Measurements from ENCODE around the gene HNMT. TPM values are rescaled to one million over a fixed set of nuclear protein-coding genes. Genes with fewer than 3 reads are reported as not detected.
"Not testable (repeated sequence)": the region's sequence is repeated elsewhere in the genome, so short reads cannot be mapped to it uniquely, and the experiment has no call there.

The HNMT gene
- total RNA-seq, 1 experiment from 2014 or later = 16.6 TPM

DNA sequence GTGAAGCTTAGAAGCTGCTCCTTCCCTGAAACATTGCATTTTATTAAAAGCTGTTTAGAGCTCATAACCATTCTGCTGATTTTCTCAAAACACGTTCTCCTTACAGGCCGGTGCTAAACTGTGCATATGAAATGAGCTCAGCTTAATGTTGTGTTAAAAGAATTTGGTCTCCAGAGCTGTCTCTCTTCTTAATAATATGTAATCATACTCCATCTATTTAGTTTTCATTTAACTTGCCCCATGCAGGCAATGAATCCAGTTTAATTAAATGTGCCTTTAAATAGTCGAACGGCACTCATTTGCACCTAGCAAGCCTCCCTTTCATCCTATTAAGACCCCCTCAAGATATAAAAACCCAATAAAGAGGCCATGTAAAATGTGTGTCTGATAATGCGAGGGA, 76.3 kb downstream of the HNMT start:
- BruUV-seq (replicated peaks) = no TSS peak
- CTCF ChIA-PET = no interaction called here
- no peaks in the 10 kb centered on the region for H3K36me3 ChIP-seq (ENCODE audit: low read depth)
- DNase-seq = no peak
- no peaks in the 10 kb centered on the region for H4K20me1 ChIP-seq (ENCODE audit: insufficient read depth)
- H3K27ac ChIP-seq = no peak overlapping the region
- no peaks in the 10 kb centered on the region for H3K9me3 ChIP-seq (ENCODE audit: insufficient read depth, low read depth)
- H3K4me1 ChIP-seq (replicated peaks; ENCODE audit: insufficient read depth) = 0 out of 2 replicates have a peak, but pooled peaks cover 5% of the 10 kb centered on the region
- POLR2A ChIA-PET (ENCODE audit: unreplicated experiment) = no interaction called here
- H3K4me3 ChIP-seq = no peak overlapping the region
- H3K27me3 ChIP-seq (ENCODE audit: insufficient read depth, low read depth) = no peaks in the 10 kb centered on the region
- intact Hi-C loops (cut with micrococcal nuclease; ENCODE audit: unreplicated experiment) = no loop called here
- H3F3A ChIP-seq (ENCODE audit: insufficient read depth, low read depth) = no peaks in the 10 kb centered on the region
- no peak overlapping the region for H2AFZ ChIP-seq
- TF ChIP-seq, protein P1, sequence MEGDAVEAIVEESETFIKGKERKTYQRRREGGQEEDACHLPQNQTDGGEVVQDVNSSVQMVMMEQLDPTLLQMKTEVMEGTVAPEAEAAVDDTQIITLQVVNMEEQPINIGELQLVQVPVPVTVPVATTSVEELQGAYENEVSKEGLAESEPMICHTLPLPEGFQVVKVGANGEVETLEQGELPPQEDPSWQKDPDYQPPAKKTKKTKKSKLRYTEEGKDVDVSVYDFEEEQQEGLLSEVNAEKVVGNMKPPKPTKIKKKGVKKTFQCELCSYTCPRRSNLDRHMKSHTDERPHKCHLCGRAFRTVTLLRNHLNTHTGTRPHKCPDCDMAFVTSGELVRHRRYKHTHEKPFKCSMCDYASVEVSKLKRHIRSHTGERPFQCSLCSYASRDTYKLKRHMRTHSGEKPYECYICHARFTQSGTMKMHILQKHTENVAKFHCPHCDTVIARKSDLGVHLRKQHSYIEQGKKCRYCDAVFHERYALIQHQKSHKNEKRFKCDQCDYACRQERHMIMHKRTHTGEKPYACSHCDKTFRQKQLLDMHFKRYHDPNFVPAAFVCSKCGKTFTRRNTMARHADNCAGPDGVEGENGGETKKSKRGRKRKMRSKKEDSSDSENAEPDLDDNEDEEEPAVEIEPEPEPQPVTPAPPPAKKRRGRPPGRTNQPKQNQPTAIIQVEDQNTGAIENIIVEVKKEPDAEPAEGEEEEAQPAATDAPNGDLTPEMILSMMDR (conservative IDR thresholded peaks at IDR 0.05) = no peak
- TF ChIP-seq EZH2 (IDR thresholded peaks at IDR 0.05; ENCODE audit: low read depth) = no peak
- no peak overlapping the region for H3K4me2 ChIP-seq
- H3K9me2 ChIP-seq (ENCODE audit: insufficient read depth) = 0 out of 2 replicates have a peak, but pooled peaks cover 3% of the 10 kb centered on the region
- H3K79me2 ChIP-seq (ENCODE audit: low read depth) = no peaks in the 10 kb centered on the region

DNA sequence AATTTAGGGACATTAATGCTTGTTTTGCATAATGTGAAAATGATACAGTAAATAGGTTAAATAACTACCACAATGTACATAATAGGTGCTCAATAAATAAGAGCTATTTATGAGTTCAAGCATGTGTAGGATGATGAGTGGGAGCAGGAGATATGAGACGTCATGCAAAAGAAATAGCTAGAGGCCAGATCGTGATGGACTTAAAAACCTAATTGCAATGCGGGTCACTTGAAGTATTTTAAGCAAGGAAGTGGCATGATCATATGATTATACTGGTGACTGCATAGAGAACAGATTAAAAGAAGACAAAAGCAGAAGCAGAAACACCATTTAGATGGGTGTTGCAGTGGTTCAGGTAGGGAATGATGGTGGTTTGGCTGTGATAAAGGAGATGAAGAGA, 78.0 kb downstream of the HNMT start:
- Histone ChIP-seq H3K27me3 (ENCODE audit: insufficient read depth, low read depth) (no peaks in the 10 kb centered on the region), H3F3A (ENCODE audit: insufficient read depth, low read depth) (no peaks in the 10 kb centered on the region), H3K9me3 (ENCODE audit: insufficient read depth, low read depth) (no peaks in the 10 kb centered on the region), H3K4me2 (no peak overlapping the region), H3K79me2 (ENCODE audit: low read depth) (no peaks in the 10 kb centered on the region), H2AFZ (no peak overlapping the region), H3K36me3 (ENCODE audit: low read depth) (no peaks in the 10 kb centered on the region), H4K20me1 (ENCODE audit: insufficient read depth) (no peaks in the 10 kb centered on the region), H3K4me1 (replicated peaks; ENCODE audit: insufficient read depth) (no peaks in the 10 kb centered on the region), H3K9me2 (ENCODE audit: insufficient read depth) (0 out of 2 replicates have a peak, but pooled peaks cover 3% of the 10 kb centered on the region), H3K4me3 (no peak overlapping the region), H3K27ac (no peak overlapping the region)
- ChIA-PET CTCF (no interaction called here), POLR2A (ENCODE audit: unreplicated experiment) (no interaction called here)
- DNase-seq = no peak
- TF ChIP-seq, protein P1 (conservative IDR thresholded peaks at IDR 0.05) = no peak
- TF ChIP-seq EZH2 (IDR thresholded peaks at IDR 0.05; ENCODE audit: low read depth) = no peak
- no TSS peak for BruUV-seq (replicated peaks)
- intact Hi-C loops (cut with micrococcal nuclease; ENCODE audit: unreplicated experiment) = no loop called here

DNA sequence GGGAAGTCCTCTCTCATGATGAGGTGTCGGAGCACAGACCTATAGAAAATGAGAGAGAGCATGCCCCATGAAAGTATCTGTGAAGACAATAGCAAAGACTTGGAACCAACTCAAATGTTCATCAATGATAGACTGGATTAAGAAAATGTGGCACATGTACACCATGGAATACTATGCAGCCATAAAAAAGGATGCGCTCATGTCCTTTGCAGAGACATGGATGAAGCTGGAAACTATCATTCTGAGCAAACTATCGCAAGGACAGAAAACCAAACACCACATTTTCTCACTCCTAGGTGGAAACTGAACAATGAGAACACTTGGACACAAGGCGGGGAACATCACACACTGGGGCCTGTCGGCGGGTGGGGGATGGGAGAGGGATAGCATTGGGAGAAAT, 79.3 kb downstream of the HNMT start:
- H4K20me1 ChIP-seq (ENCODE audit: insufficient read depth); H2AFZ ChIP-seq; H3K4me2 ChIP-seq; H3K27ac ChIP-seq; H3K4me3 ChIP-seq; DNase-seq; H3K4me1 ChIP-seq (replicated peaks; ENCODE audit: insufficient read depth); CTCF ChIA-PET; H3K36me3 ChIP-seq (ENCODE audit: low read depth); H3F3A ChIP-seq (ENCODE audit: insufficient read depth, low read depth); POLR2A ChIA-PET (ENCODE audit: unreplicated experiment); H3K9me2 ChIP-seq (ENCODE audit: insufficient read depth); H3K9me3 ChIP-seq (ENCODE audit: insufficient read depth, low read depth); H3K27me3 ChIP-seq (ENCODE audit: insufficient read depth, low read depth); H3K79me2 ChIP-seq (ENCODE audit: low read depth); BruUV-seq (replicated peaks); intact Hi-C loops (cut with micrococcal nuclease; ENCODE audit: unreplicated experiment): not testable (repeated sequence)

DNA sequence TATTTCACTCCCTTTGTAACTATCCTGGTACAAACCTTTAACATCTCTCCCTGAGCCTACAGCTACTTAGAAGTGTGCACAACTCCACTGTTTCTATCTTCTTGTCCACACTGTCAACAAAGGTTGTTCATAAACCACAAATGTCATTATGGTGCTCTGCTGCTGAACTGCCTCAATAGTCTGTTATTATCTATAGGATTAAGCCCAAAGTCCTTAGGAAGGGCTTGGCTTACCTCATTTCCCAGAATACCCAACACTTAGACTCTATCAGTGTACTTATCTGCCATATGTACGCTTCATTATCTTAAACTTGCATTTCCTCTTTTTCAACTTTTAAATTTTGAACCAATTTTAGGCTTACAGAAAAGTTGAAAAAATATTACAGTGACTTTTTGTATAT, 94.2 kb downstream of the HNMT start:
- Histone ChIP-seq H3K36me3 (ENCODE audit: low read depth) (no peaks in the 10 kb centered on the region), H3K4me1 (replicated peaks; ENCODE audit: insufficient read depth) (peaks cover 16% of the 10 kb centered on the region), H3K9me3 (ENCODE audit: insufficient read depth, low read depth) (no peaks in the 10 kb centered on the region), H4K20me1 (ENCODE audit: insufficient read depth) (no peaks in the 10 kb centered on the region; the same call in 1 of the 2 replicates), H3K4me2 (no peak overlapping the region), H3K27ac (no peak overlapping the region), H2AFZ (no peak overlapping the region), H3F3A (ENCODE audit: insufficient read depth, low read depth) (peaks cover 12% of the 10 kb centered on the region; the same call in 1 of the 2 replicates), H3K9me2 (ENCODE audit: insufficient read depth) (no peaks in the 10 kb centered on the region), H3K79me2 (ENCODE audit: low read depth) (no peaks in the 10 kb centered on the region), H3K4me3 (no peak overlapping the region), H3K27me3 (ENCODE audit: insufficient read depth, low read depth) (no peaks in the 10 kb centered on the region)
- no peak for DNase-seq
- ChIA-PET POLR2A (ENCODE audit: unreplicated experiment) (no interaction called here), CTCF (no interaction called here)
- intact Hi-C loops (cut with micrococcal nuclease; ENCODE audit: unreplicated experiment) = no loop called here
- no TSS peak for BruUV-seq (replicated peaks)
- no peak for TF ChIP-seq EZH2 (IDR thresholded peaks at IDR 0.05; ENCODE audit: low read depth)
- TF ChIP-seq, protein P1 (conservative IDR thresholded peaks at IDR 0.05) = no peak

All from PC-9 (cell line).